ENCODE results near the gene SMAD6.

Gene SMAD6

GRCh38 chr15:66763186-66764071, 61.4 kb downstream of the SMAD6 start:
- TF ChIP-seq, protein P1, sequence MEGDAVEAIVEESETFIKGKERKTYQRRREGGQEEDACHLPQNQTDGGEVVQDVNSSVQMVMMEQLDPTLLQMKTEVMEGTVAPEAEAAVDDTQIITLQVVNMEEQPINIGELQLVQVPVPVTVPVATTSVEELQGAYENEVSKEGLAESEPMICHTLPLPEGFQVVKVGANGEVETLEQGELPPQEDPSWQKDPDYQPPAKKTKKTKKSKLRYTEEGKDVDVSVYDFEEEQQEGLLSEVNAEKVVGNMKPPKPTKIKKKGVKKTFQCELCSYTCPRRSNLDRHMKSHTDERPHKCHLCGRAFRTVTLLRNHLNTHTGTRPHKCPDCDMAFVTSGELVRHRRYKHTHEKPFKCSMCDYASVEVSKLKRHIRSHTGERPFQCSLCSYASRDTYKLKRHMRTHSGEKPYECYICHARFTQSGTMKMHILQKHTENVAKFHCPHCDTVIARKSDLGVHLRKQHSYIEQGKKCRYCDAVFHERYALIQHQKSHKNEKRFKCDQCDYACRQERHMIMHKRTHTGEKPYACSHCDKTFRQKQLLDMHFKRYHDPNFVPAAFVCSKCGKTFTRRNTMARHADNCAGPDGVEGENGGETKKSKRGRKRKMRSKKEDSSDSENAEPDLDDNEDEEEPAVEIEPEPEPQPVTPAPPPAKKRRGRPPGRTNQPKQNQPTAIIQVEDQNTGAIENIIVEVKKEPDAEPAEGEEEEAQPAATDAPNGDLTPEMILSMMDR (IDR thresholded peaks at IDR 0.05; ENCODE audit: extremely low read depth, insufficient read depth, missing control alignments), result no peak
- DNase-seq (ENCODE audit: low spot score), result no peak
- in situ Hi-C loops (cut with MboI; ENCODE audit: low pct_unique_long_range_greater_than_20kb, low sequenced_read_pairs, unreplicated experiment), result no loop called here

DNA sequence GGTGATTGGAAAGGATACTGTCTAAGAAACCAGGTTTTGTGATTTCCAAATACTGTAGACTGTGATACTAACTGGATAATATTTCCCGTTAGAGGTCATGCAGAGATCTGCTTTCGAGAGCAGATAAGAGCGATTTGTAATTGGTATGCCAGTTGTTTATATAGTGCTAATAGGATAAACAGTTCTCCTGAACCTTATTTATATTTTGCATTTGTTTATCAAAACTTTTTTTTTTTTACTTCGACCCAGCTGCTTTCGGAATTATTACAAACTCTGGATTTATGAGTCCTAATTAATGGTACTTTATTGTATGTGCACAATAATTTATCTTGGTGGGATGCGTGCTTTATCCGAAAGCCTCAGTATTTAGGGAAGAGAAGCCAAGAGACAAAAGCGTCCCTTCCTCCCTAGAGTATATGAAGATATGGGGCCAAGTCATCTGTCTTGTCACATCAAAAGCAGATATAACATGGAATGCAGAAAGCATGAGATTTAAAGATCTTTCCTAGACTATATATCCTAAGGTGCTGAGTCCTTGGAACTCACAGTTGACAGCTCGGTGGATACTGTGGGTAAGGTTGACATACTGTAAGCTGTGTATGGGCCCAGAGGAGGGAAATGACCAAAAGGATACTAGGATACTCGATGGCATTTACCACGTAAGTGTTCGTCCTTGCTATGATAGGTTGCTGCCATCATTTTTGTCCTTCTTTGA, 62.2 kb downstream of the SMAD6 start:
- TF ChIP-seq, protein P1 (IDR thresholded peaks at IDR 0.05; ENCODE audit: extremely low read depth, insufficient read depth, missing control alignments), result no peak
- in situ Hi-C loops (cut with MboI; ENCODE audit: low pct_unique_long_range_greater_than_20kb, low sequenced_read_pairs, unreplicated experiment), result no loop called here
- DNase-seq (ENCODE audit: low spot score), result no peak

GRCh38 chr15:66765478-66766281, 63.6 kb downstream of the SMAD6 start:
- peak; percentile 49 for DNase-seq (ENCODE audit: low spot score)
- in situ Hi-C loops (cut with MboI; ENCODE audit: low pct_unique_long_range_greater_than_20kb, low sequenced_read_pairs, unreplicated experiment), result no loop called here
- TF ChIP-seq, protein P1 (IDR thresholded peaks at IDR 0.05; ENCODE audit: extremely low read depth, insufficient read depth, missing control alignments), result no peak

GRCh38 chr15:66766282-66767230, 64.5 kb downstream of the SMAD6 start:
- in situ Hi-C loops (cut with MboI; ENCODE audit: low pct_unique_long_range_greater_than_20kb, low sequenced_read_pairs, unreplicated experiment), result no loop called here
- DNase-seq (ENCODE audit: low spot score), result no peak
- TF ChIP-seq, protein P1 (IDR thresholded peaks at IDR 0.05; ENCODE audit: extremely low read depth, insufficient read depth, missing control alignments), result no peak

GRCh38 chr15:66767240-66767659, 65.2 kb downstream of the SMAD6 start:
- TF ChIP-seq, protein P1 (IDR thresholded peaks at IDR 0.05; ENCODE audit: extremely low read depth, insufficient read depth, missing control alignments), result no peak
- no peak for DNase-seq (ENCODE audit: low spot score)
- in situ Hi-C loops (cut with MboI; ENCODE audit: low pct_unique_long_range_greater_than_20kb, low sequenced_read_pairs, unreplicated experiment), result no loop called here
